ENCODE data around the gene EHMT2. TPM values are rescaled to one million over a fixed set of nuclear protein-coding genes. Genes with fewer than 3 reads are reported as not detected.

EHMT2 gene
- total RNA-seq, 1 experiment from 2014 or later = 84.0 TPM

GRCh38 chr6:31884528-31885035 is 12.9 kb downstream of the EHMT2 start:
- Histone ChIP-seq H3K4me1 (ENCODE audit: control insufficient read depth in 1 of 2, insufficient read depth in 2 of 2, low read length in 2 of 2) (no peaks in the 10 kb centered on the region), H2AFZ (ENCODE audit: low read depth, low read length, poor library complexity, severe bottlenecking) (no peak overlapping the region), H3K4me3 (replicated peaks in 1 of 2; ENCODE audit: low read depth in 1 of 2, low read length in 2 of 2) (no peak overlapping the region), H4K20me1 (ENCODE audit: insufficient read depth) (no peaks in the 10 kb centered on the region), H3K79me2 (ENCODE audit: insufficient read depth, low read length) (no peaks in the 10 kb centered on the region), H3K9ac (ENCODE audit: low read length) (no peak overlapping the region), H3K27ac (ENCODE audit: low read depth, low read length) (no peak overlapping the region), H3K27me3 (ENCODE audit: insufficient read depth, low read length) (no peaks in the 10 kb centered on the region), H3K9me3 (ENCODE audit: control insufficient read depth in 1 of 2, insufficient read depth in 1 of 2, low read depth in 1 of 2, low read length in 2 of 2) (no peaks in the 10 kb centered on the region), H3K9me2 (ENCODE audit: insufficient read depth) (no peaks in the 10 kb centered on the region), H3K4me2 (ENCODE audit: low read length) (no peak overlapping the region), H3K36me3 (ENCODE audit: control insufficient read depth in 1 of 2, insufficient read depth in 2 of 2, low read length in 2 of 2) (peaks cover 54 to 76% of the 10 kb centered on the region in 2 experiments)
- no peak for TF ChIP-seq YY1 (IDR thresholded peaks at IDR 0.05; ENCODE audit: extremely low read depth, insufficient replicate concordance, low read depth, low read length)
- TF ChIP-seq EZH2 (IDR thresholded peaks at IDR 0.05) = no peak
- TF ChIP-seq CBX3 (IDR thresholded peaks at IDR 0.05; ENCODE audit: low read depth) = no peak
- TF ChIP-seq POLR2AphosphoS5 (IDR thresholded peaks at IDR 0.05; ENCODE audit: low read depth, low read length) = no peak
- no peak for TF ChIP-seq FOSL1 (IDR thresholded peaks at IDR 0.05; ENCODE audit: low read depth)
- no peak for TF ChIP-seq CEBPB (IDR thresholded peaks at IDR 0.05; ENCODE audit: low read depth)
- TF ChIP-seq, protein P1, sequence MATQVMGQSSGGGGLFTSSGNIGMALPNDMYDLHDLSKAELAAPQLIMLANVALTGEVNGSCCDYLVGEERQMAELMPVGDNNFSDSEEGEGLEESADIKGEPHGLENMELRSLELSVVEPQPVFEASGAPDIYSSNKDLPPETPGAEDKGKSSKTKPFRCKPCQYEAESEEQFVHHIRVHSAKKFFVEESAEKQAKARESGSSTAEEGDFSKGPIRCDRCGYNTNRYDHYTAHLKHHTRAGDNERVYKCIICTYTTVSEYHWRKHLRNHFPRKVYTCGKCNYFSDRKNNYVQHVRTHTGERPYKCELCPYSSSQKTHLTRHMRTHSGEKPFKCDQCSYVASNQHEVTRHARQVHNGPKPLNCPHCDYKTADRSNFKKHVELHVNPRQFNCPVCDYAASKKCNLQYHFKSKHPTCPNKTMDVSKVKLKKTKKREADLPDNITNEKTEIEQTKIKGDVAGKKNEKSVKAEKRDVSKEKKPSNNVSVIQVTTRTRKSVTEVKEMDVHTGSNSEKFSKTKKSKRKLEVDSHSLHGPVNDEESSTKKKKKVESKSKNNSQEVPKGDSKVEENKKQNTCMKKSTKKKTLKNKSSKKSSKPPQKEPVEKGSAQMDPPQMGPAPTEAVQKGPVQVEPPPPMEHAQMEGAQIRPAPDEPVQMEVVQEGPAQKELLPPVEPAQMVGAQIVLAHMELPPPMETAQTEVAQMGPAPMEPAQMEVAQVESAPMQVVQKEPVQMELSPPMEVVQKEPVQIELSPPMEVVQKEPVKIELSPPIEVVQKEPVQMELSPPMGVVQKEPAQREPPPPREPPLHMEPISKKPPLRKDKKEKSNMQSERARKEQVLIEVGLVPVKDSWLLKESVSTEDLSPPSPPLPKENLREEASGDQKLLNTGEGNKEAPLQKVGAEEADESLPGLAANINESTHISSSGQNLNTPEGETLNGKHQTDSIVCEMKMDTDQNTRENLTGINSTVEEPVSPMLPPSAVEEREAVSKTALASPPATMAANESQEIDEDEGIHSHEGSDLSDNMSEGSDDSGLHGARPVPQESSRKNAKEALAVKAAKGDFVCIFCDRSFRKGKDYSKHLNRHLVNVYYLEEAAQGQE (IDR thresholded peaks at IDR 0.05; ENCODE audit: low read depth) = no peak
- TF ChIP-seq ATF3 (IDR thresholded peaks at IDR 0.05) = no peak
- no peak for TF ChIP-seq ZNF274 (IDR thresholded peaks at IDR 0.05; ENCODE audit: low read depth, low read length)
- no peak for TF ChIP-seq TCF7L2 (IDR thresholded peaks at IDR 0.05; ENCODE audit: borderline replicate concordance, extremely low read depth, insufficient read depth, insufficient read length)
- no peak for TF ChIP-seq MAX (IDR thresholded peaks at IDR 0.05)
- TF ChIP-seq POLR2A (IDR thresholded peaks at IDR 0.05; ENCODE audit: borderline replicate concordance, extremely low read depth, insufficient read depth, insufficient read length) = no peak
- TF ChIP-seq ELF1 (IDR thresholded peaks at IDR 0.05; ENCODE audit: borderline replicate concordance, low read depth) = no peak
- no peak for TF ChIP-seq SP1 (IDR thresholded peaks at IDR 0.05; ENCODE audit: low read depth)
- no peak for TF ChIP-seq CTCF (IDR thresholded peaks at IDR 0.05 in 2 of 3, conservative IDR thresholded peaks at IDR 0.05 in 1 of 3; ENCODE audit: borderline replicate concordance in 1 of 3, insufficient read depth in 1 of 3, low read depth in 2 of 3, low read length in 2 of 3)
- TF ChIP-seq EZH2phosphoT487 (IDR thresholded peaks at IDR 0.05; ENCODE audit: borderline replicate concordance) = no peak
- no peak for TF ChIP-seq JUND (IDR thresholded peaks at IDR 0.05)
- ChIA-PET CTCF (no interaction called here), RAD21 (ENCODE audit: low non-redundant PET in 1 of 2, low total read pairs in 2 of 2, uncharacterized antibody in 2 of 2, unreplicated experiment in 2 of 2) (no interaction called here), POLR2A (no interaction called here)
- no TSS peak for BruUV-seq (replicated peaks)
- no peak for ATAC-seq
- DNase-seq (ENCODE audit: low read depth, low spot score) = no peak
- intact Hi-C loops (cut with micrococcal nuclease) = no loop called here

Measured in HCT116 (cell line).